Amygdala (tissue), 56 donors: ENCODE results near the gene SH2B3.
"Not testable (repeated sequence)": the region's sequence is repeated elsewhere in the genome, so short reads cannot be mapped to it uniquely, and the experiment has no call there.

ENCODE experiments used
- DNase-seq, 56 donors: peaks; one replicate each; lab custom pipeline; 2025; lab: John Stamatoyannopoulos, UW

SH2B3 gene

DNA sequence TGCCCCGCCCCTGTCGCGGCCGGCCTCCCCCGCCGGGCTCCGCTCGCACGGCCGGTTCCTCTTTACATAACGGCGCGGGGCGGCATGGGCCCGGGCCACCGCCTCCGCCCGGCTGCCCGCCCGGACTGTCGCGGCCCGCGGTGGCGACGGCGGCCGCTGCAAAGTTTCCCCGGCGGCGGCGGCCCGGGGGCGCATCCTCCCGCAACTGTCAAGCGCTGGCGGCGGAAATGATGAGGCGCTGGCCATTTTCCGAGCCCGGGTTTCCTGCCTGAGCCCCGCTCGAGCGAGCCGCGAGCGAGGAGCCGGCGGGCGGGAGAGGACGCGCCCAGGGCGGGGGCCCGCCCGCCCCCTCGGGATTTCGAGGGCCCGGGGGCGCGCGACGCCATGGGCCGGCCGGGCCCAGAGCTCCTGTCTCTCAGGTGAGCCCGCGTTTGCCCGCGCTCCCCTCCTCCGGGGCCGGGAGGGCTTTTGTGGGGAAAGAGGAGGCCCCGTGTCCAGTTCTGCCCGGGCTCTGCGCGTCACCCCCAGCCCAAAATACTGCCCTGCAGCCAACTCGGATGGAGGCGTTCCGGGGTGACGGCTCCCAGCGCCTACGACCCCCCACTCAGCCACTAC, at the start of gene SH2B3:
SH2B3 (plus strand) TSS at position 65 of the 615 bp plus-strand sequence. CDS start 12,223 bp downstream, outside the sequence.
- DNase-seq = no peak

DNA sequence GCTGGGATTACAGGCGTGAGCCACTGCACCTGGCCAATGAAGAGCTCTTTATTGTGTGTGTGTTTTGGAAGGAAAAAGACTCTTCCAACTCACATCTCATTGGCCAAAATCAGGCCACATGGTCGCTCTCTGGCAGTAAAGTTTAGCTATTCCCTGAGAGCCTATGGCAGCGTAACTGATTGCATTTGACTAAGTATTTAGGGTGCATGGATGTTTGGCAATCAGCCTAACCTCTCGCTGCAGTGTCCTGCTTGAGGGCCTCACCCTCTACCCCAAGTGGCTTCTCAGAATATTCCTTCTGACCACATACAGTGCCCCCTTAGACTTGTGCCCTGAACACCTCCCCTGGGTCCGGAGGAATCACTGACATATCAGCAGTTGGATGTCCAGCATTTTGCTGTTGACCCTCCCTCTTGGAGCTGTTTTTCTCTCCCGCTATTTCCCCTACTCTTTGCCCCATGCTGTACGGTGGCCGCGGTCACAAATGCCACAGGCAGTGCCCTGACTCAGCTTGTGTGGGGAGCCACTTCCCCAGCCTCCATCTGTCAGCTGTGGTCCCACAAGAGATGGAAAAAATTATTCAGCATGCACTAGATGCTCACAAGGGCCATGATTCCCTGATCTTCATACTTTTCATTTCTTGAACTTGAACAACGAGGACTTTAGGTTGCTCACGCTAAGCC, 46.4 kb upstream of the SH2B3 start:
- no peak for DNase-seq

GRCh38 chr12:111359914-111360276, 45.8 kb upstream of the SH2B3 start:
- no peak for DNase-seq

DNA sequence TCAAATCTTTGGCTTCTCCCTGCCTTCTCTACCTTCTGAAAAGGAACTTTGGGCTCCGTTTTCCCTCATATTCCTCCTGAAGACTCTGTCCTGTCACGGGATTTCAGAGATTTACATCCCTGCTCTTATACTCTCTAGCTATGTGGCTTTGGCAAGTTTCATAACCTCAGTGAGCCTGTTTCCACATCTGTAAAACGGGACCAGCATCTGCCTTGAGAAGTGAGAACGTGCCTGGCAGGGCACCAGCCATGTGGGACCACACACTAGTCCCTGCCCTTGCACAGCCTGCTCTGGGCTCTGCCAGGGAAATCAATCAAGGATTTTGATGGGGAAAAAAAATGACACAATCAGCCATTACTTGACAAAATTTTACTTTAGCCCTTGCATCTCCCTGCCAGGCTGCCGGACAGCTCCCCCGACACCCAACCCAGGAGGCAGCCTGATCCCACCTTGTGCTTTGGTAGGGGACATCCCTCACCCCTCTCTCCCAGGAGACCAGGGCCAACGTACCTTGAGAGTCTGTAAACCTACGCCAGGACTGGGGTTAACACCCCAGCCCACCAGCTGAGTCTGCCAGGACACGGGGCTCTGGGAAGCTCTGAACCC, 45.3 kb upstream of the SH2B3 start:
- no peak for DNase-seq

GRCh38 chr12:111361073-111361716, 44.5 kb upstream of the SH2B3 start:
- DNase-seq = no peak

DNA sequence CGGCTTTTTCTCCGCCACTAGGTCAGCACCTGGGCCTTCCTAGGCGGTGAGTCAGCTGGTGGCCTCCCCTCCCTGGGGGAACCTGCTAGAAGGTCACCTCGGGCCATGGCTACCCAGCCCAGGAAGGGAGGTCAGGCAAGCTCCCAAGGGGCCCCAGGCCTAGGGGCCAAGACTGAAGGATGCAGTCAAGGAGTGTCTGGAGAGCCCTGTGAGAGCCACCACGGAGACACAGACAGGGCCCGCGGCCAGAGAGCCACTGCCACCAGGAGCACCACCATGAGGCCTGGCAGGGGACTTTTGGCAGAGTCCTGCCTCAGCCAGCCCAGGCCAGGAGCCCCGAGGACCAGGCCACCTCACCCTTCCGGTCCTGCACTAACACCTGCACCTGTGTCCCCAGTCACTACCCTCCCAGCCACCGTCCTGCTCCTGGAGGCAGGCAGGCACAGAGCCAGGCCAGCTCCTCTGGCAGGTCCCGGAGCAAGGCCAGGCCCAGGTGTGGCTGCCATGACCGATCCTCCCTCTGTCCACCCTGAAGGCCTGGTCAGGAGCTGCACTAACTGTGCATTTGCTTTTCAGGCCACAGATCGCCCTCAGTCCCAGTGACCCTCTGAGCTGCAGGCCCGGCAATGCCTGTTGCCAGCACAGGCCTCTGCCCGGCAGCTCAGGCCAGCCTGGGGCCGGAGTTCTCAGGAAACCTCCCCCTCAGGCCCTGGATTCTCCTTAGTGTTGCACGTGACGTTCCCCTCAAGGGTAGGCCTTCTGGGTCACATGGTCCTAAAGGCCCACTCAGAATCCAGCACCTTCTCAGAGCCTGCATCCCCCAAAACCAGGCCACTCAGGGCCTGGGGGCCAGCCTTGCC, 43.8 kb upstream of the SH2B3 start:
- DNase-seq = peak in 4 of 56 donors; percentile 5 to 13 (median 9)

GRCh38 chr12:111362687-111363475, 42.8 kb upstream of the SH2B3 start:
- no peak for DNase-seq

DNA sequence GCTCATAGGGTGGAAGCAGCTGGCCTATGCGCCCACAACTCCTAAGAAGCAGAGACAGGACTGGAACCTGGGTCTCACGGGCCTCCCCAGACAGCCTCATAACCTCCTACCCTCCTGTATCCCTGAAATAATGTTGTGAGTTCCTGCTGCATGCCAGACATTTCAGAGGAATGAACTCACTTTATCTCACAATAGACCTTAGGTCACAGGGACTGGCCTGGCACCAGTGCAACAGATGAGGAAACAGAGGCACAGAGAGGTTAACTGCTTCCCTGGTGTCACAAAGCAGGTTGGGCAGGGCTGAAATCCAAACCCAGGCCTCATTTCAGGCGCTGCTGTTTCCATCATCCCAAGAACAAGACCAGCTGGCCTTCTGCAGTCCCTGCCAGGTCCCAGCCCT, 42.1 kb upstream of the SH2B3 start:
- no peak for DNase-seq

GRCh38 chr12:111366075-111366474, 39.6 kb upstream of the SH2B3 start:
- DNase-seq = no peak

DNA sequence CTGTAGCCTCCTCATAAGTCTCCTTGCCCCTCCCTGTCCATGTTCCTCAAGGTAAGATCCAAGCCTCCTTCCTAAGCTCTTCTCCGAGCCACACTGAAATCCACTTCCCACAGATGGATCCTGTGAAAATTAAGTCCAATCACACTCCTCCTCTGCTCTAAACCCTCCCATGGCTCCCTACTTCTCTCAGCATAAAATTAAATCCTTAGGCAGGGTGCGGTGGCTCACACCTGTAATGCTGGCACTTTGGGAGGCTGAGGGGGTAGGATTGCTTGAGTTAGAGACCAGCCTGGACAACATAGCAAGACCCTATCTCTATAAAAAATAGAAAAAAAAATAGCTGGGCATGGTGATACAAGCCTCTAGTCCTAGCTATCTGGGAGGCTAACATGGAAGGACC, 39.1 kb upstream of the SH2B3 start:
- no peak for DNase-seq

- DNase-seq = no peak
Measured at GRCh38 chr12:111367661-111368221, 38.0 kb upstream of the SH2B3 start.

GRCh38 chr12:111368291-111368787, 37.4 kb upstream of the SH2B3 start:
- DNase-seq = peak in 3 of 56 donors; percentile 7 to 36 (median 18)

- peak; percentile 26 to 92 (median 82) for DNase-seq
Measured at GRCh38 chr12:111368788-111369495, 36.8 kb upstream of the SH2B3 start, which contains the start of gene PHETA1. PHETA1 (minus strand) TSS chr12:111369095; CDS start chr12:111363427, 5,668 bp downstream.

DNA sequence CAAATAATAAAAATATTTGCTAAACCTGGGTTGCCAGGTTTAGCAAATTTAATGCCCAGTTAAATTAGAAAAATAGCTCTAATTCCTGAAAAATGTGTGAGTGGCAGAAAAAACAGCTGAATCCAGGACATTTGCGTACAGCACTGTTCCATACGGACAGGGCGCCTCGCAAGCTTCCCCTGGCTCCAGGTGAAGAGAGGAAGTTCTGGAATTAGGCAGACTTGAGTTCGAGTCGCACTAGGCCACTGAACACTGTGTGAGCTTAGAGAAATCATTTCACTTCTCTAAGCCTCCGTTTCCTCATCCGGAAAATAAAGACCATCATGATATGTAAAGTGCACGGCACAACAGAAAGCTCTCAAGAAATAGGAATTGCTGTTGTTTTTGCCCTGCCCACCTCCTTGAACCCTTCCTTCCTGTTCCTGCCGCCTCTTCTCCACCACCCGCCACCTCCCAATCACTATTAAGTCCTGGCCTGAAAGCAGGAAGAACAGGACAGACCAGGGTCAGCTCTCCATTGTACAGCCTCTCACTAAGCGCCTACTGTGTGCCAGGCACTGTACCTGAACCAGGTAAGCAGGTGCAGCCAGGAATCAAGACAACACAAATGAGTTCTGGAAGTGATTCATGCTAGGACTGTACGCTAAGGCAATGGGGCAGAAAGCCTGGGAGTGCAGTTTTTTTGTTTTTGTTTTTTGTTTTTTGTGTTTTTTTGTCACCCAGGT, 36.1 kb upstream of the SH2B3 start:
- DNase-seq = no peak

DNA sequence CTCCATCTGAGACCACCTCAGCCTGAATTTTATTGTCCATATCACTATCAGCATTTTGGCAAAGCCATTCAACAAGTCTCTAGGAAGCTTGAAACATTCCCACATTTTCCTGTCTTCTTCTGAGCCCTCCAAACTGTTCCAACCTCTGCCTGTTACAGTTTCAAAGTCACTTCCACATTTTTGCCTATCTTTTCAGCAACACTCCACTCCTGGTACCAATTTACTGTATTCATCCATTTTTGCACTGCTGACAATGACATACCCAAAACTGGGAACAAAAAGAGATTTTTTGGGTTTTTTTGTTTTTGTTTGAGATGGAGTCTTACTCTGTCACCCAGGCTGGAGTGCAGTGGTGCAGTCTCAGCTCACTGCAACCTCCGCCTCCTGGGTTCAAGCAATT, 32.5 kb upstream of the SH2B3 start:
- DNase-seq = not testable (repeated sequence)

- no peak for DNase-seq
Measured at GRCh38 chr12:111377440-111377839, 28.3 kb upstream of the SH2B3 start.

DNA sequence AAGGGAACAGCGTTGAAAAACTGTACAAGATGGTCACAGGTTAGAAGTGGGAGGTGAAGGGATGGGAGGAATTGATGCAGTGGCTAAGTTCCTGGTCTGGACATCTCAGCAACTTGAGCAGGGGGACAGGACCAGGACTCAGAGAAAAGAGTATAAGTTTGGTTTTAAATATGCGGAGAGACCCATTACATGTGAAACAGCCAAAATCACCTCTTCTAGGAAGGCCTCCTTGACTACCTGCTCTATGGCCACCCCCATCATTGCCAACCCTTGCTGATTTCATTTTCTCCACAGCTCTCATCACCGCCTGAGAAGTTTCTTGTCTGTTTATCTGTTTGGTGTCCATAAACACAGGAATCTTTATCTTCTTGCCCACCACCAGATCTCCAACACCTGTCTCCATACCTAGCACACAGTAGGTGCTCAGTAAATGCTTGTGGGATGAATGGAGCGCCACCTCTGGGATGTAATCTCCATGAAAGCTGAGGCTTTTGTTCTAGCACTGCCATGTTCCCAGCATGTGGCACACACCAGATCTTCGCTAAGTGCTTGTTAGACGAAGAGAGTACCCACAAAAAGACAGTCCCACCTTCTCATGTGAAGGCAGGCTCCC, 25.7 kb upstream of the SH2B3 start:
- DNase-seq = no peak
